ENCODE data around the gene SLC26A2.

GRCh38 chr5:149930043-149930748, 30.4 kb upstream of the SLC26A2 start:
- TF ChIP-seq ZNF274 (IDR thresholded peaks at IDR 0.05; ENCODE audit: low read depth, low read length) = no peak
- TF ChIP-seq SUZ12 (IDR thresholded peaks at IDR 0.05; ENCODE audit: extremely low read depth, insufficient read depth, insufficient read length) = no peak
- no peak for TF ChIP-seq YY1 (IDR thresholded peaks at IDR 0.05; ENCODE audit: insufficient read depth, insufficient read length)
